HG03442 (cell line): ENCODE data around the gene GCC1.

ENCODE experiments used
- ATAC-seq: cut with Tn5 transposase; IDR thresholded peaks from one replicate; pipeline ENCODE4 v1.9.1; 2021; ENCODE audit warnings: mild to moderate bottlenecking, moderate library complexity; ENCODE audit not compliant: unreplicated experiment

GCC1 gene

DNA sequence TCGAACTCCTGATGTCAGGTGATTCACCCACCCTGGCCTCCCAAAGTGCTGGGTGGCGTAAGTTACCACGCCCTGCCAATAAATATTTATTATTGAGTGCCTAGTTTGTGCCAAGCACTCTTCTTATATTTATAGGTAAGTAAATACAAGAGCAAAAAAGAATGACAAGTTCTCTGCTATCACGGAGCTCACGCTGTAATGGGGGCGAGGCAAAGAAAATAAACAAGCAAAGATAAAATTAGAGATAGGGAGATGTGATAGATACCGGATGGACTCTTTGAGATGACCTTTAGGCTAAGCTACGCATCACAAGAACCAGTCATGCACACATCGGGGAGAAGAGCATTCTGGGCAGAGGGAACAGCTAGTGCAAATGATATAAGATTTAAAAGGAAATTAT, 46.3 kb downstream of the GCC1 start:
- no peak for ATAC-seq

DNA sequence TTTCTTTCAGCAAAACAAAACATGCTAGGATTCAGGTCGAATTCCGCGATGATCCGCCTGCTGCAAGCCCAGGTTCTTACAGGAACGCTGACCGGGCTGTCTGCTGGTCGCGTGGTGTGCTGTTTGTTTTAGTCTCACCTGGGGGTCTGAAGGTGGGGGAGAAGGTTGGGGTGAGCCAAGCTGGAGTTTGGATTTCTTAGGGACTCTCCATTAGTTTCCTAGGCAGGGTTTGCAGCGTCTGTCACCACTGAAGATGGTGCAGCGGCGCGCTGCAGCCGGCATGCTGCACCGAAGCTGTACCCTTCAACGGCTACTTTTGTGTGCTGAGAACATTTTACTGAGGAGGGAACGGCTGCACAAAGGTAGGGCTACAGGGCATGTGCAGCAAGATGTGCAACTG, 48.7 kb downstream of the GCC1 start:
- no peak for ATAC-seq

DNA sequence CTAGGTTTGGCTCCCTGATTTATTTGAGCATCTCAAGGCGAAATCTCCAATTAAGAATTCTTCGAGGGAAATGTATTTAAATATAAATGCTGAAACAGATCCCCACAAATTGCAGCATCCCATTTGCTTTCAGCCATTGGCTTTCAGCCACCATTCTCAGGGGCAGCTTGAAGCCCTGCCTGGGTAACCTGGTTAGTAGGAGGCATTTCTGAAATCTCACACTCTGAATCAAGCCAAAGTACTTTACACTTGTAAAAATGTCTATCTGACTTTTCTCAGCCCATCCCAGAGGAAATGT, 49.1 kb downstream of the GCC1 start:
- ATAC-seq = no peak

DNA sequence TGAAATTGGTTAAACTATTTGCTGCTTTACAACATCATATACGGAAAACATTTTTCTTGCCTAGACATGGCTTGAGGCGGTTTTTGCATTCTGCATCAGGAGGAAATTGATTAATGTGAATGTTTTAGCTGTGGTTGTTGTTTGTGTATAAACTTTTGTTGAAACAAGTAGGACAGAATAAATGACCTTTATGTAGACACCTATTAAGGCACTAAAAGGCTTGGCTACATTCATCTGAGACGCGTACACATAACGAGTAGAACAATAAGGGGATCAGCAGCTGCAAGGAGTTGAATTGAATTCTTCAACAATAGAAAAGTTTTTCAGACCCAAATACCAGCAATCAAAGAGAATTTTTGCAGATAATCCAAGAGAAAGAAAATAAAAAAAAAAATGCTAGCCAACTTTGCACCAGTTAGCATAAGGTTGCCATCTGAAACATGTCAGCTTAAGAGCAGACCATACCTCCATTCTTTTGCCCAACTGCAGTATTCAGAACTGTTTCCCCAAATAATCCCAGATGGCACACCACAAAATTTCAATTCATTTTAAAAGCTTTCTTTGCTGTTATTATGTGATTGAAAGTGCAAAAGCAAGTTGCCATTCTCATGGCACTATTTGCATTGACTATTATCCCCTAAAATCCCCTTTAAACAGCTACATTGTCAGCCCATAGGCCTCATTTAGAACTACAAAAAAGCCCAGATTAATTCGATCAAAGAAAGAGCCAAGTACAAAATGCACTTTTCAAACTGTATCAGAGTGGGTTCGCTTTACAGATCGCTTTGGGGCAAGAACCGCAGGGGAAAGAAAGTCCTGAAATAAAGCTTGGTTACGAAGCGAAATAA, 49.6 kb downstream of the GCC1 start:
- ATAC-seq = no peak

DNA sequence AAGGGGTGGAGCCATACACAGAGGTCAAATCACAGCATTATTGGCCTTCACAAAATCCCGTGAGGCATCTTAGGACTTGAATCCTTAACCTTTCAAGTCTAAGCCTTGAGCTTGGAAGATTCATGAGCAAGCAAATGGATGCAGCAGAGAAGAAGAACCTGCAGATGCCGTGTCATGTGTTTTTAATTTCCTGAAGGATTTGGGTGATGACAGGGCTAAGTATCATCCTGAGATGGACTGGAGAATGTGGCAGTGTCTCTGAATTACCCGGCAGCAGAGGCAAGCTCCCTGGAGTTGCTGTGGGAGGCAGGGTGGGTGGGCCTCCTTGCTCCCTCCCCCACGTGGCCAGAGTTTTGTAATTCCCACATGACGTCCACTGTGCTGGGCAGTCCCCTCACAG, 50.8 kb downstream of the GCC1 start:
- no peak for ATAC-seq

DNA sequence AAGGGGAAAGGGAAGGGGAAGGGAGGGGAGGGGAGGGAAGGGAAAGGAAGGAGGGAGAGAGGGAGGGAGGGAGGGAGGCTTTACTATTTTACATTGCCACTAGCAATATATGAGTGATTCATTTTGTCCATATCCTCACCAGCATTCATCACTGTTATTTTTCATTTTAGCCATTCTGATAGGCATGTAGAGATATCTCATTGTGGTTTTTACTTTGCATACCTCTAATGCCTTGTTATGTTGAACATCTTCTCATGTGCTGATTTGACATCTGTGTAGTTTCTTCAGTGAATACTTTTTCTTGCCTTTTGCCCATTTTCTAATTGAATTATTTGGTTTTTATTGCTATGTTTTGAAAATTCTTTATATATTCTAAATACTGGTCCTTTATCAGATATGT, 52.7 kb downstream of the GCC1 start:
- no peak for ATAC-seq

DNA sequence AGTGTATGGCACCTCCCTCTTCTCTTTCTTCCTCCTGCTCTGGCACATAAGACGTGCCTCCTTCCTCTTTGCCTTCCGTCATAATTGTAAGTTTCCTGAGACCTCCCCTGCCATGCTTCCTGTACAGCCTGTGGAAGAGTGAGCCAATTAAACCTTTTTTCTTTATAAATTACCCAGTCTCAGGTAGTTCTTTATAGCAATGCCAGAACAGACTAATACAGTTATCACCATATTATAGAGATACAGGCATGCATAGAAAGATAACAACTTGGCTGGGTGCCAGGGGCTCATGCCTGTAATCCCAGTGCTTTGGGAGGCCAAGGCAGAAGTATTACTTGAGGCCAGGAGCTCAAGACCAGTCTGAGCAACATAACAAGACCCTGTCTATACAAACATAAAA, 53.2 kb downstream of the GCC1 start:
- ATAC-seq = no peak
